ENCODE data around the gene C18orf63.

The C18orf63 gene

GRCh38 chr18:74333091-74333490 is 17.5 kb downstream of the C18orf63 start:
- no peaks in the 10 kb centered on the region for H3K9me3 ChIP-seq (ENCODE audit: insufficient read depth, low read depth, low read length)
- no peaks in the 10 kb centered on the region for H3K27me3 ChIP-seq (ENCODE audit: insufficient read depth, low read length)
- H3K9ac ChIP-seq (ENCODE audit: low read depth, low read length): no peak overlapping the region
- H3K4me1 ChIP-seq (ENCODE audit: insufficient read depth, low read length): no peaks in the 10 kb centered on the region
- no peaks in the 10 kb centered on the region for H3K36me3 ChIP-seq (ENCODE audit: insufficient read depth, low read depth, low read length)
- no peak overlapping the region for H3K27ac ChIP-seq (ENCODE audit: low read length)
- H3K4me3 ChIP-seq (ENCODE audit: low read length): no peak overlapping the region

- no peaks in the 10 kb centered on the region for H3K27me3 ChIP-seq (ENCODE audit: insufficient read depth, low read length)
- no peaks in the 10 kb centered on the region for H3K36me3 ChIP-seq (ENCODE audit: insufficient read depth, low read depth, low read length)
- no peaks in the 10 kb centered on the region for H3K9me3 ChIP-seq (ENCODE audit: insufficient read depth, low read depth, low read length)
- no peak overlapping the region for H3K4me3 ChIP-seq (ENCODE audit: low read length)
- H3K9ac ChIP-seq (ENCODE audit: low read depth, low read length): no peak overlapping the region
- no peaks in the 10 kb centered on the region for H3K4me1 ChIP-seq (ENCODE audit: insufficient read depth, low read length)
- no peak overlapping the region for H3K27ac ChIP-seq (ENCODE audit: low read length)
Measured at GRCh38 chr18:74334242-74334893, 18.7 kb downstream of the C18orf63 start.

DNA sequence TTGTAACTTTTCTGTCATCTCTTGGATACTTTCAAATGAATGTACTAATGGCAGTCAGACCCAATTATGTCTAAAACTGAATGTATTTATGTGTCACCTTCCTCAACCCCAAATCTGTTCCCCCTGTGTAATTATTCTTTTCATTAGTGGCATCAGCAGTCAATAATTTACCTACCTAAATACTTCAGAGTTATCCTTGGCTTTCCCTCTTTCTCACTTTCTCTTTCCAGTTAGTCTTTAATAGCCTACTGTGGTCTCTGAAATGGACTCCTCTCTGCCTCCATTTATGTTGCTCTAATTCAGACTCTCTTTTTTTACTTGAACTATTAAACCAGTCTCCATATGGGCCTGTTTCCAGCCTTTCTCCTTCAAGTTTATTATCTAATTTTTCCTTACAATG is 21.0 kb downstream of the C18orf63 start:
- Histone ChIP-seq H3K36me3 (ENCODE audit: insufficient read depth, low read depth, low read length) (no peaks in the 10 kb centered on the region), H3K9me3 (ENCODE audit: insufficient read depth, low read depth, low read length) (no peaks in the 10 kb centered on the region), H3K9ac (ENCODE audit: low read depth, low read length) (no peak overlapping the region), H3K4me1 (ENCODE audit: insufficient read depth, low read length) (no peaks in the 10 kb centered on the region), H3K27ac (ENCODE audit: low read length) (no peak overlapping the region), H3K4me3 (ENCODE audit: low read length) (no peak overlapping the region), H3K27me3 (ENCODE audit: insufficient read depth, low read length) (no peaks in the 10 kb centered on the region)

DNA sequence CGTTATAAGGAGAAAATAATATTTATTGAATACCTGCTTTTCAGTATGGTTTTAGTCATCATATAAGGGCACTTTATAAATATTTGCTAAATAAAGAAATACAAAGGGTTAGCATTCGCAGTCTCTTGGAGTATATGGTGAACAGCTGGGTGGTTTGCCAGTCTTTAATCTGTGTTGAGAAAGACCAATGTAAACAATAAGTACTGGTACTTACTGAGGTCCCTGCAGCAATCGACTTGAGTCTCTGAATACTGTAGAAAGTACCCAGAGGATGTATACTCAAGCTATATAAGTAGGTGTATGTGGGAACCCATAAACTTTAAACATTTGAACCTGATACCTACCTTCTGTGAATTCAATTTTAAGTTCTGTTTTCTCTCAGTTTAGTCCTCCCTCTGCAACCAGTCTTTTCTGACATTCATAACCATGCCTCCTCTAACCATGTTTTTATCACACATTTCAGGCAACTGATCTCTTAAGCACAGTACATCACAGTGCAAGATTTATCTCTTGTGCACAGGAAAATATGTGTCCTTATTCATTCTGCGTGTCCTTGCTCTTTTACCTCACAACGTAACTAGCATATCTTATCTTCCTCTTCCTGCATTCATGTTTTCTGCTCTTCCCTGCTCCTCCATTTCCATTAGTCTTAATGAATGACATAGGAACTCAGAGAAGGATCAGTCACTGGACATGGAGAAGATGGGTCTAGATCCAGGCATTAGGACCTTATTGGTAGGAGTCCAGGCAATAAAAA is 21.7 kb downstream of the C18orf63 start:
- Histone ChIP-seq H3K4me3 (ENCODE audit: low read length) (no peak overlapping the region), H3K27ac (ENCODE audit: low read length) (no peak overlapping the region), H3K36me3 (ENCODE audit: insufficient read depth, low read depth, low read length) (no peaks in the 10 kb centered on the region), H3K4me1 (ENCODE audit: insufficient read depth, low read length) (no peaks in the 10 kb centered on the region), H3K9ac (ENCODE audit: low read depth, low read length) (no peak overlapping the region), H3K9me3 (ENCODE audit: insufficient read depth, low read depth, low read length) (no peaks in the 10 kb centered on the region), H3K27me3 (ENCODE audit: insufficient read depth, low read length) (no peaks in the 10 kb centered on the region)

- H3K9ac ChIP-seq (ENCODE audit: low read depth, low read length): no peak overlapping the region
- no peaks in the 10 kb centered on the region for H3K9me3 ChIP-seq (ENCODE audit: insufficient read depth, low read depth, low read length)
Measured at GRCh38 chr18:74337912-74338309, 22.3 kb downstream of the C18orf63 start.

GRCh38 chr18:74342416-74343043 is 26.9 kb downstream of the C18orf63 start:
- Histone ChIP-seq H3K9me3 (ENCODE audit: insufficient read depth, low read depth, low read length) (no peaks in the 10 kb centered on the region), H3K27ac (ENCODE audit: low read length) (no peak overlapping the region)

More at GRCh38 chr18:74337912-74338309, 22.3 kb downstream of the C18orf63 start:
- H3K27me3 ChIP-seq (ENCODE audit: insufficient read depth, low read length): no peaks in the 10 kb centered on the region
- H3K36me3 ChIP-seq (ENCODE audit: insufficient read depth, low read depth, low read length): no peaks in the 10 kb centered on the region
- H3K4me3 ChIP-seq (ENCODE audit: low read length): no peak overlapping the region
- H3K27ac ChIP-seq (ENCODE audit: low read length): no peak overlapping the region
- no peaks in the 10 kb centered on the region for H3K4me1 ChIP-seq (ENCODE audit: insufficient read depth, low read length)

DNA sequence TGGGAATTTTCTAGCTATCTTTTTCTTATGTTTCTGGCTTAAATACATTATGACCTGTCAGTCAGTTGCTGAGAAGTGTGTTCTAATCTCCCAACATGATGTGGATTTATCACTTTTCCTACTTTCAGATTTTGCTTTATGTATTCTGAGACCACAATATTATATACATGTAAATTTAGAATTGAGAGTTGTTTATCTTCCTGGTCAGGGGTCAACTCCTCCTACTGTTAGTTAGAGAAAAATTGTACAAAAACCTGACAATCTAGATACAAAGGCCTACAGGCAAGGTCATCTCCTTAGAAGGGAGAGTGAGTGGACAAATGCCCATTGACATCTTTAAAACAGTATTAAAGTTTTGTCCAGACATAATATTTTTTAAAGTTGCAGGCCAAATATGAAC is 30.6 kb downstream of the C18orf63 start:
- Histone ChIP-seq H3K27me3 (ENCODE audit: insufficient read depth, low read length) (no peaks in the 10 kb centered on the region), H3K36me3 (ENCODE audit: insufficient read depth, low read depth, low read length) (no peaks in the 10 kb centered on the region), H3K4me1 (ENCODE audit: insufficient read depth, low read length) (no peaks in the 10 kb centered on the region), H3K4me3 (ENCODE audit: low read length) (no peak overlapping the region), H3K9ac (ENCODE audit: low read depth, low read length) (no peak overlapping the region), H3K9me3 (ENCODE audit: insufficient read depth, low read depth, low read length) (no peaks in the 10 kb centered on the region), H3K27ac (ENCODE audit: low read length) (no peak overlapping the region)

More at GRCh38 chr18:74342416-74343043, 26.9 kb downstream of the C18orf63 start:
- Histone ChIP-seq H3K4me3 (ENCODE audit: low read length) (no peak overlapping the region), H3K36me3 (ENCODE audit: insufficient read depth, low read depth, low read length) (no peaks in the 10 kb centered on the region), H3K9ac (ENCODE audit: low read depth, low read length) (no peak overlapping the region), H3K27me3 (ENCODE audit: insufficient read depth, low read length) (no peaks in the 10 kb centered on the region), H3K4me1 (ENCODE audit: insufficient read depth, low read length) (no peaks in the 10 kb centered on the region)

DNA sequence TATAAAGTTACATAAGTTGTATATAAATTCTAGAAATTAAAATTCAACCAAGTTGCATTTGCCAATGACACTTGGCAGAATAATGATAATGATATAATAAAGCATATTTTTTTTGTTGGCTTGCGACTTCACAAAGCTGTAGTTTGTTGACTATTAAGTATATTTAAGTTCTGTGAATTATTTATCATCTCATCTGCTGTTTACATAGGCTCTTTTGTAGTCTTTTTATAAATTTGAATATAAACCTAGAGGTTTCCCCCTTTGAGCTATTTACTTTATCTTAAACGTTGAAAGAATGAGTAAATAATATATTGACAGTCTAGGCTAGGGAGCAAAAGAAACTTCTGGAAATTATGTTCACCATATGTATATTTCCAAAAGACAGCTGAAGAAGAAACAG is 32.9 kb downstream of the C18orf63 start:
- no peaks in the 10 kb centered on the region for H3K4me1 ChIP-seq (ENCODE audit: insufficient read depth, low read length)
- no peaks in the 10 kb centered on the region for H3K9me3 ChIP-seq (ENCODE audit: insufficient read depth, low read depth, low read length)
- no peak overlapping the region for H3K27ac ChIP-seq (ENCODE audit: low read length)
- H3K4me3 ChIP-seq (ENCODE audit: low read length): no peak overlapping the region
- no peaks in the 10 kb centered on the region for H3K27me3 ChIP-seq (ENCODE audit: insufficient read depth, low read length)
- H3K9ac ChIP-seq (ENCODE audit: low read depth, low read length): no peak overlapping the region
- no peaks in the 10 kb centered on the region for H3K36me3 ChIP-seq (ENCODE audit: insufficient read depth, low read depth, low read length)

GRCh38 chr18:74351354-74351753 is 35.7 kb downstream of the C18orf63 start:
- Histone ChIP-seq H3K27me3 (ENCODE audit: insufficient read depth, low read length) (no peaks in the 10 kb centered on the region), H3K36me3 (ENCODE audit: insufficient read depth, low read depth, low read length) (no peaks in the 10 kb centered on the region), H3K4me3 (ENCODE audit: low read length) (no peak overlapping the region), H3K27ac (ENCODE audit: low read length) (no peak overlapping the region), H3K9me3 (ENCODE audit: insufficient read depth, low read depth, low read length) (no peaks in the 10 kb centered on the region), H3K4me1 (ENCODE audit: insufficient read depth, low read length) (no peaks in the 10 kb centered on the region), H3K9ac (ENCODE audit: low read depth, low read length) (no peak overlapping the region)

GRCh38 chr18:74353169-74353775 is 37.6 kb downstream of the C18orf63 start:
- no peak overlapping the region for H3K9ac ChIP-seq (ENCODE audit: low read depth, low read length)
- H3K27me3 ChIP-seq (ENCODE audit: insufficient read depth, low read length): no peaks in the 10 kb centered on the region
- H3K27ac ChIP-seq (ENCODE audit: low read length): no peak overlapping the region
- H3K4me3 ChIP-seq (ENCODE audit: low read length): no peak overlapping the region
- H3K9me3 ChIP-seq (ENCODE audit: insufficient read depth, low read depth, low read length): no peaks in the 10 kb centered on the region
- no peaks in the 10 kb centered on the region for H3K36me3 ChIP-seq (ENCODE audit: insufficient read depth, low read depth, low read length)
- no peaks in the 10 kb centered on the region for H3K4me1 ChIP-seq (ENCODE audit: insufficient read depth, low read length)

DNA sequence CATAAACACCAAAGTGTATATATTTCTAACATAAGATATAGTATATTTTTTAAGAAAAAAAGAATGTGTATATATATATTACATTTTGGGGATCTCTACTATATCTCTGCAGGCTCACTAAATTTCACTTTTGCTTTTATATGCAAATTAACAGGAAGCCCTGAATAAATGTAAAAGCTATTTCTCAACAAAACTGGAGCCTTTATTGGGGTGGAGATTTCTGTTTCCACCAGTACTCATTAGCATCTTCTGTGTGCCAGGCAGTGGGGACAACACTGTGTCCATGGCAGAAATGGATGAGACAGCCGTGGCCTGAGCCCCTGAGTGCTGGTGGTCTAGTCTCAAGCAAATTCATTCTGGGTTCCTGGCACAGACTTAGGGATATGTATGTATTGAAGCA is 41.3 kb downstream of the C18orf63 start:
- H3K27me3 ChIP-seq (ENCODE audit: insufficient read depth, low read length): no peaks in the 10 kb centered on the region
- no peaks in the 10 kb centered on the region for H3K9me3 ChIP-seq (ENCODE audit: insufficient read depth, low read depth, low read length)
- no peaks in the 10 kb centered on the region for H3K36me3 ChIP-seq (ENCODE audit: insufficient read depth, low read depth, low read length)
- no peaks in the 10 kb centered on the region for H3K4me1 ChIP-seq (ENCODE audit: insufficient read depth, low read length)
- H3K9ac ChIP-seq (ENCODE audit: low read depth, low read length): no peak overlapping the region
- no peak overlapping the region for H3K27ac ChIP-seq (ENCODE audit: low read length)
- no peak overlapping the region for H3K4me3 ChIP-seq (ENCODE audit: low read length)

Data from iPS-20b (cell line).